Activated effector memory CD4-positive, alpha-beta T cell treated with Interleukin-2 at 50 U/mL for 16 hours (primary cell): ENCODE data around the gene CDR2.
"Not testable (repeated sequence)": the region's sequence is repeated elsewhere in the genome, so short reads cannot be mapped to it uniquely, and the experiment has no call there.

ENCODE experiments used
- DNase-seq: peaks from one replicate; pipeline ENCODE4 v3.0.0-alpha.2; 2020

CDR2 gene

DNA sequence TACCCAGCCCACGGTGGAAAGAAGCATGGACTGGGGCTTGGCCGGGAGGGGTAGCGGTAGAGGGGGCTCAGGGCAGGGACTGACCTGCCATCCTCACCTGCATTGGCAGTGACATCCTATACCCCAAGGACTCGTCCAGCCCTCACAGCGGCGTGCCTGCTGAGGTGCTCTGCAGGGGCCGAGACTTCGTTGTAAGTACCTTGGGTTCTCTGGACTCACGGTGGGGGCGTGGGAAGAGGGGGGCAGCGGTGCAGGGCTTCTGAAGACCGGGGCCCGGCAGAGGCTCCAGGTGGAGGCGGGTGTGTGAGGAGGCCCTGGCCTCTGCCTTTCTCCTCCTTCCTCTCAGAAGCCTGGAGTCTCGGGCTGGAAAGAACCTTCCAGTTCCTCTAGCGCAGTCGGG lies 51.7 kb downstream of the CDR2 start:
- DNase-seq, result no peak

DNA sequence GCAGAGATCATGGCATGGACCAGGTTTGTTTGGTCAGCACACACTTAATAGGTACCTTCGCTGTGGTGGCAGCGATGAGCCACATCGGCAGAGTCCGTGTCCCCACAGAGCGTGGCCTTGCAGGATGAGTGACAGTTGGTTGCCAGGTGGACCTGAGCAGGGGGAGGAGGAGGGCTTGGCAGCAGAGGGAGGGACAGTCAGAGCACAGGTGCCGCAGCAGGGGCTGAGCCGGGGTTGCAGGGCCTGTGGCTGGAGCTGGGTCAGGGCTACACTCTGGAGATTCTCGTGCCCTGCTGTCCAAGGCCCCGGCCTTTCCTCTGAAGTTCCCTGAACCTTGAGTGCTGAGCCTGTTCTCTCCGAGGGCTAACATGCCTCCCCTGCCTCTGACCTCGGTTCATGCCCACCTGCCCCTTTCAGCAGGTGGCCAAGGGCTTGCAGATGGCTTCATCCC lies 52.4 kb downstream of the CDR2 start:
- no peak for DNase-seq

DNA sequence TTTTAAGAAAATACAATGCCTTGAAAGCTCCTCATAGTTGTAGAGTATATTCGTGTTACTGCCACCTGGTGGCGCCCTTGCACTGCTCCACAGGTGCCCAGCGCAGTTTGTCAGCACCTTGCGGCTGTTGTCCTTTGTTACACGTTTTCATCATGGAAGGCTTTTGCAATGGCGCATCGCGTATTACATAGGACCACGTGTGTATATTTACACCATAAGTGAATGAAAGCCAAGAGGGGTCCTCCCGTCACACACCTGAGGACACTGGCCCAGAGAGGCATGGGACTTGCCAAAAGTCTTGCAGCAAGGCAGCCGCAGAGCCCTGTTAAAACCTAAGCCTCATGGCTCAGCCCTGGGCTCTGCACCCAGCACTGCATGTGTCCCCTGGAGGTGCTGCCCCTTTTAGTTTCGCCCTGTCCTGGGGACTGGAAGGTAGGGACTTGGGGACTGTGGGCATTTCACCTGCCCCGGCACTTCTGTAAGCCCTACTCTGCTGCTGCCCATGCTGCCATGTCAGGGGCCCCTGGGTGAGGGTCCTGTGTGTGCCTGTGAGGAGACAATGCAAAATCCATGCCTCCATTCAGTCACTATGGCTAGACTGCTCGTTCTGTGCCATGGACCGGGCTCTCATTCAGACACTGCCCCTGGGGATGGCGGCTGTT lies 52.9 kb downstream of the CDR2 start:
- peak; percentile 58 for DNase-seq

DNA sequence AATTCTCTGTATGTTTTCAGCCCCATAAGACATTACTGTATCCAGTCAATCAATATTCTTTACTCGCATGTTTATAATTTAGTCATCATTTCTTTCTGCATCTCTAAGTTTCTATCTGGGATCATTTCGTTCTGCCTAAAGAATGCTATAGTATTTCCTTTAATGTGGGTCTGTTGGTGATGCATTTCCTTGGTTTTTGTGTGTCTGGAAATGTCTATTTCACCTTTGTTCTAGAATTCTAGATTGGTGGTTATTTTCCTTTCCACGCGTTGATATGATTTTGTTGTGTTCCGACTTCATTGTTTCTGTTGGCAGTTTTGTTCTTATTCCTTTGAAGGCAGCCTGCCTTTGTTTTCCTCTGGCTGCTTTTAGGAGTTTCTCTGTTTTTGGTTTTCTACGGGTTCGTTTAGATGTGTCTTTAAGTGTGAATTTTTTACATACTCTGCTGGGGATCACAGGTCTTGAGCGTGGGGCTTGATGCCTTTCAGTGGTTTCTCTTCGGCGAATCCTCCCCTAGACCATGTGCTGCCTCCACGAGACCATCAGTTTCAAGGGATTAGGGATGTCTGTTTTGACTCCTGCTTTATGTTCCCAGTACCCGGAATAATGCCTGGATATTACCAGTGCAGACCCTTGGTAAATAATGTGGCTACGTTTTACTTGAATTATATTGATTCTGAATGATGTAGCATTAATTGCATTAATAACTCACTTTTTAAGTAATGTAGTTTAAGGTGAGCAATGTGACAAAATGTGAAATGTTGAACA lies 53.7 kb downstream of the CDR2 start:
- no peak for DNase-seq

DNA sequence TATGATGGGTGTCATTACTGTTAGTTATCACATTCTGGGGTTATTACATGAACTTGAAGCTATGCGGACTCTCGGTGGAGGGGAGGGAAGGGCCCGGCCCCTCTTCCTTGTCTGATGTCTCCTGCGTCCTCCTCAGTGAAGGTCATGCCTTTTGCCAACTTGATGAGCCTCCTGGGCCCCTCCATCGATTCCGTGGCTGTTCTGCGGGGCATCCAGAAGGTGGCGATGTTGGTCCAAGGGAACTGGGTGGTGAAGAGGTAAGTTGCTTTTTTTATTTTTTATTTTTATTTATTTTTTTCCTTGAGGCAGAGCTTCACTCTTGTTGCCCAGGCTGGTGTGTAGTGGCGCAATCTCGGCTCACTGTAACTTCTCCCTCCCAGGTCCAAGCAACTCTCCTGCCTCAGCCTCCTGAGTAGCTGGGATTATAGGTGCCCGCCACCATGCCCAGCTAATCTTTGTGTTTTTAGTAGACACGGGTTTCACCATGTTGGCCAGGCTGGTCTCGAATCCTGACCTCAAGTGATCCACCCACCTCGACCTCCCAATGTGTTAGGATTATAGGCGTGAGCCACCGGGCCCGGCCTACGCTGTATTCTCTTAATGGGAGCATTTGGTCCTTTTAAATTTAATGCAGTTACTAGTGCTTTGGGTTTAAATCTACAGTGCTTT lies 55.6 kb downstream of the CDR2 start:
- DNase-seq, result peak; percentile 39

DNA sequence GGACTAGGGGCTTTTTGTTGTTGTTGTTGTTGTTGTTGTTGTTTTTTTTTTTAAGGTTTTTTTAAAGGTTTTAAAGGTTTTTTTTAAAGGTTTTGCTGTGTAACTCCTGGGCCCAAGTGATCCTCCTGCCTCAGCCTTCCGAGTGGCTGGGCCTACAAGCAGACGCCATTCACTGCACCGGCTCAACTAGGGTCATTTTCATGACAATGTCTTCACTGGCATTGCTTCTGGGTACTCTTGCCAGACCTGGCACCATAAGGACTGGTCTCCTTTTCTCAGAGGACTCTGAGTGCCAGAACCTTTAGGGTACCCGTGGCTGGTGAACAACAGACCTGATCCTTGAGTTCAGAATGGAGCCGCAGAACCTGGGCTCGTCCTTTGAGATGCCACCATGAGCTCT lies 56.8 kb downstream of the CDR2 start:
- no peak for DNase-seq

DNA sequence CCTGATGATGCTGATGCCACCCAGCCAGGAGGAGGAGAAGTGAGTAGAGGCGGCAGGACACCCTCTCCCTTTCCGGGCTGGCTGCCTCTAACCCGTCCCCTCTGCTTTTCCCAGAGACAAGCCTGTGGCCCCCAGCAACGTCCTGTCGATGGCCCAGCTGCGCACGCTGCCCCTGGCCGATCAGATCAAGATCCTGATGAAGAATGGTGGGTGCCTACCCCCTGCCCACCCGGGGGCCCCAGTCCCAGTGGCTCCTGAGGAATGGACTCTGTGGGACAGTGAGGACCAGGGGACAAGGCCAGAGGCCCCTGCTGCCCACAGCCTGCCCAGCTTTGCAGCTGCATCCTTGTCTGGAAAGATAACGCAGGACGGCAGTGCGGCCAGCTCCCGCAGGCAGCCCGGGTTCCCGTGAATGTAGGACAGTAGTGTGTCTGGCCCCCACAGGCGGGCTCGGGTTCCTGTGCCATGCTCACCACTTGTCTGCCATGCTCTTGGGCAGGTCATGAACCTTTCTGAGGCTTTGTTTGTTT lies 57.4 kb downstream of the CDR2 start:
- DNase-seq, result no peak

DNA sequence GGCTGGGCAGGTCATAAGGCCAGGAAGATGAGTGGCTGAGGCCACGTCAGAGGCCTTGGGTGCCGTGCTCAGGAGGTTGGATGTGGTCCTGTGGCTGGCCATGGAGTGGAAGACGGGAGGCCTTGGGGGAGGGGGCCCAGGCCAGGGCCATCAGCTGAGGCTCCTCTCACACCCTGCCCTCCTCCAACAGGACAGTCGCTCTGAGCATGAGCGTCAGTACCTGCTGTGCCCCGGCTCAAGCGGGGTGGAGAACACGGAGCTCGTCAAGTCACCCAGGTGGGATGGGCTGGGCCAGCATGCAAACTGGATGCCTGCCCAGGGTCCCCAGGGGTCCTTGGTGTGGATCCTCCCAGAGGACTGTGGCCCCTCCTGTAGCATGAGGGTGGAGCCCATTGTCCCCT lies 58.0 kb downstream of the CDR2 start:
- DNase-seq, result no peak

DNA sequence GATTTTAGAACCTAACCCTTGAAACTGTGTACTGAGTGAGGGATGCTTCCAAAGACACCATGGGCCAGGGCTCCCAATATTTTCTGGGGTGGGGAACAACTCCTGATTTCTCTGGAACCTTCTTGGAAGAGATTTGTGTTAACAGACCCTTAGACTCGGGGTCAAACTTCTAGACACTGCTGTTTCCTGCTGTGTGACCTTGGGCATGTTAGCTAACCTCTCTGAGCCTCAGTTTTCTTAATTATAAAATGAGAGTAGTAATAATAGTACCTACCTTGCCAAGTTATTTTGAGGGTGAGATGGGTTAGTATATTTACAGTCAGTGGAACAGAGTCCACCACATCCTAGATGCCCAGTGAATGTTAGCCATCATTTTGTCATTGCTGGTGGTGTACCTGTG lies 58.4 kb downstream of the CDR2 start:
- DNase-seq, result no peak

DNA sequence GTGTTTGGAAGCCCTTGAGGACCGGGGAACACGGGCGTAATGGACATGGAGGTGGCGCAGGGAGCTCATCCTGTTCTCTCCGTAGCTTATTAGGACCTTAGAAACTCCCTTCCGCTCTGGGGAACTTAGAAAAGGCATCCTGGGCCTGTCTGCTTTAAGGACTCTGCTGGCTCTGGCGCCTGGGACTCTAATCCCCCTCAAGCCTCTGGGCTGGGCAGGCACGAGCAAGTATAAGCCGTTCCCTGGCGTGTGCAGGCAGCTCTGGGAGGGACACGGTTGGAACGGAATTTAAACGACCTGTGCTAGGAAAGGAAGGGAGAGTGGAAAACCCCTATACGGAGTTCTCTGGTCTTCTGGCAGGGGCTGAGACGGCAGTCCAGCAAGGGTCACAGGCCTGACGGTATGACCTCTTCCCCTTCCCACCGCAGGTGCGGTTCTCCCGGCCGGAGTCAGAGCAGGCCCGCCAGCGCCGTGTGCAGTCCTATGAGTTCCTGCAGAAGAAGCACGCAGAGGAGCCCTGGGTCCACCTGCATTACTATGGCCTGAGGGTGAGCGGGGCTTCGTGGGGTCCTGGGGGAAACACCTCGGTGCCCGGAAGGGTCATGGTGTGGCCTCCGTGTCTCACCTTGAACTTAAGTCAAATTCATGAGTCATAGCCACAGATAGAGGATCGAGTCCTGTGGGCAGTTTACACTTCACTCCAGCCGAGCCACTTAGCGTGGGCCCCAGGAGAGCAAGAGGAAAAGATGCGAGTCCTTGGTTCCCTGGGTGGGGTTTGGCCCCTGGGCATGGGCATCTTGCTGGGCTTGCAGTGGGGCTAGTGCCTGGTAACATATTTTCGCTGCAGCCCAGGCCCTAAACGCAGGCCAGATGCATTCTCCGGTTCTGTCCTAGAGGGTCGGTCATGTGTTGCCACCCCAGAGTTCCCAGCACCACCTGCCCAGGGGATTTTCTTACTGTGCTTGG lies 59.5 kb downstream of the CDR2 start:
- no peak for DNase-seq

DNA sequence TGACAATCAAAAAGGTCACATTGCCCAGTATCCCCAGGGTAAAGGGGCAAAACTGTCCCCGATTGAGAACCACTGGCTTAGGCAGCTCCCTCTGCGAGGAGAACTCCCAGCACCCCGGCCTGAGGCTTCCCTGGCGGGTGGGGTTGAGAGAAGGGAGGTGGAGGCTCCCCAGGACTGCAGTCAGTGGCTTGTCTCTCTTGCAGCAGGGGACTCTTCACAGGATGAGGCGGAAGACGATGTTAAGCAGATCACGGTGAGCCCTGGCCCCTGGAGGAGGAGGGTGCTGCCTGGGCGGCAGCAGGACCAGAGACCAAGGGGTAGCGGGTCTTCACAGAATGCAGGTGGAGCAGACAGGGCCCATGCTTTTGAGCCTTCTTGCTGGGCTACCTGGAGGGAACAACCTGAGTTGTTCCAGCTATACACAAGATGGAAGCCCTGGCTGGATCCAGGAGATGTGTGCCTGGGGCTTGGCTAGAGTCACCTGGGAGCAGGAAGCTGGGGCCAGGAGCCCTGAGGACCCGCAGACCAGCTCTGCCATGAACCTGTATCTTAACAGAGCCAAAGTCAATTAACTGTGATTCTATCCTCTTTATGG lies 60.4 kb downstream of the CDR2 start:
- DNase-seq, result no peak

DNA sequence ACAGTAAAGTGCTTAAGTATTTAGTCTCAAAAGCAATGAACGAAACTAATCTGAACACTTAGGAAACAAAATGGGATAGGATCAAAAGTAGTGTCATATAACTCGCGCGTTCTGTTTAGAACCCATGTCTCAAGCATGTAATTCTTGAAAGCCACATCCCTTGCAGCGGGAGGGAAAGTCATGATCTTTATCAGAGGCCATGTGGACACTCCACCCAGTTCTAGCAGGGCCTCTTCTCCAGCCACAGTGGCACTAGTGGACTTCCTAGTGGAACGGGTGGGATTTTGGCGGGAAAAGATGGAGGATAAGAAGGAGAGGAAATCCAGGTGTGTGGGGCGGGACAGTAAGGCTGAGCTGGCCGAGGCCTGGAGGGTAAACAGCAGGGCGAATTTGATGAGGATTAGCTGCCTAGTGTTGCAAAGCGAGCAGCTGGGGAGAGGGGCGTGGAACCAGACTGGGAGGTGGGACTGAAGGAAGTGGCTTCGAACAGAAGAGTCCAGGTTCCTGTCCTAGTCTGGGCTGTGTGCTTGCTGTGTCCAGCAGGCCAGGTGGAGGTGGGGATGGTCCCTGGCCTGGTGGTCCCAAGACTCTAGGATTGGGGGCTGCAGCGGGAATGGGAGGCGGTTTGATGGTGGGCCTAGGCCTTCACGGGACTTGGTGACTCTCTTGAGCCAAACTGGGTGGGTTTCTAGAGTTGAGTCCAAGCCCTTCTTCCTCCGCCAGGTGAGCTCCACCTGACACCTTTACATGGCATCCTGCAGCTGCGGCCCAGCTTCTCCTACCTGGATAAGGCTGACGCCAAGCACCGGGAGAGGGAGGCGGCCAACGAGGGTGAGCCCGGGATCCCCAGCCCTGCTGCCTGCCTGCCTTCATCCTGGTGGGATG lies 61.3 kb downstream of the CDR2 start:
- DNase-seq, result no peak

DNA sequence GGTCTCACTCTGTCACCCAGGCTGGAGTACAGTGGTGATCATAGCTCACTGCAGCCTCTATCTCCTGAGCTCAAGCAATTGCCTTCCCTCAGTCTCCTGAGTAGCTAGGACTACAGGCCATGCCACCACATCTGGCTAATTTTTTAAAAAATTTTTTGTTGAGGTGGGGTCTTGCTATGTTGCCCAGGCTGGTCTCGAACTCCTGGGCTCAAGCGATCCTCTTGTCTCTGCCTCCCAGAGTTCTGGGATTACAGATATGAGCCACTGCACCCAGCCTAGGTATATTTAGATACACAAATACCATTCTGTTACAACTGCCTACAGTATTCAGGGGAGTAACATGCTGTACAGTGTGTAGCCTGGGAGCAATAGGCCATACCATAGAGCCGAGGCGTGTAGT lies 62.9 kb downstream of the CDR2 start:
- no peak for DNase-seq

DNA sequence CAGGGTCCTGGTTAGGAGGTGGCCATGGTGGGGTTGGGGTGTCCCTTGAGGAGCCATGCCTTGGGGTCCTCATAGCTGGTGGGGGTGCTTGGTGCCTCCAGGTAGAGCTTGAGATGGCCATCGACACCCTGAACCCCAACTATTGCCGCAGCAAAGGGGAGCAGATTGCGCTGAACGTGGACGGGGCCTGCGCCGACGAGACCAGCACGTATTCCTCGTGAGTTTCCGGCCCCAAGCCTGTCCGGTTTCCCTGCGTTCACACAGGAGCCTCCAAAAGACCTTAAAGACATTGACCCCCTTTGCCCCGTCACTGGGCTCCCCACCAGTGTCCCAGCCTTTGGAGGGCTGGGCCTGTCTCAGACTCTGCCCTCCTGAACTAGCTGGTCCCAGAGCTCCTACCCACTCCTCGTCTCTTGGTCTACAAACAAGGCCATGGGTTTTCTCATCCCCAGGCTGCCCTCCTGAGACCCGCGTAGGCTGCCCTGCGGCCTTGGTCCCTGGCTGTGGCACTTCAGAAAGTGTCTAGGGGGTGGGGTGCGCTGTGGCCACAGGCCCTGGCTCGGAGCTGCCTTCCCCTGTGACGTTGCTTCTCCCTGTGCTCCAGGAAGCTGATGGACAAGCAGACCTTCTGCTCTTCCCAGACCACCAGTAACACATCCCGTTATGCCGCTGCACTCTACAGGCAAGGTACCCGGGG lies 65.4 kb downstream of the CDR2 start:
- DNase-seq, result no peak

DNA sequence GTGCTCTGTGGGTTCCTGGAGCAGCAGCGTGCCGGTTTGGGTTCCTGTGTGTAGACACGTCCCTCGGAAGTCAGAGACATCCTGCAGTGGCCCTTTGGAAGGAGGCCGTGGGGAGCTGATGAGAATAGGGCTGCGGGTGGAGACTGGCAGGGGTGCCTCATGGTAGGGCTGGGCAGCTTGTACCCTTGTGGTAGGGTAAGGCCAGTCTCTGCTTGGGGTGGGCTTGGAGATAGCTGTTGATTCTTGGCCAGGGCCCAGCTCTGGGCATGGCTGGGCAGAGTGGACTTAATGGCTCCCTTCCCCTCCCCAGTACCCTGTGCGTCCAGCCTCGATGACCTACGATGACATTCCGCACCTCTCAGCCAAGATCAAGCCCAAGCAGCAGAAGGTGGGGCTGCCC lies 66.6 kb downstream of the CDR2 start:
- no peak for DNase-seq

DNA sequence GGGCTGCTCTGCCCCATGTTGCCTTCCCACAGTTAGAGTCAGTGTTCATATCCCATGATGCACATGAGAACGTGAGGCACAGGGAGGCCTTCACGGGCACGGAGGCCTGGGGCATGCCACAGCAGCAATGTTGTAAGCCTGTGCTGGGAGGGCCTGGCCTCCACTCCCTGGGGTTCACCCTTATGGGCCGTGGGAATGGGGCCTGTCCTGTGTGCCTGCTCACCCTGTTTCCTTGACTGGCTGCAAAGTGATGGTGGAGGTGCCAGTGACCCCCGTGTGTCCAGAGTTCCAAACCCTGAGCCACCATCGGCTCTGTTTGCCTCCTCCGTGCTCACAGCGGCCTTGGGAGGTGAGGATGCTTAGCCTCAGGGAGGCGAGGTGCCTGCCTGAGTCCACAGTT lies 67.6 kb downstream of the CDR2 start:
- no peak for DNase-seq

DNA sequence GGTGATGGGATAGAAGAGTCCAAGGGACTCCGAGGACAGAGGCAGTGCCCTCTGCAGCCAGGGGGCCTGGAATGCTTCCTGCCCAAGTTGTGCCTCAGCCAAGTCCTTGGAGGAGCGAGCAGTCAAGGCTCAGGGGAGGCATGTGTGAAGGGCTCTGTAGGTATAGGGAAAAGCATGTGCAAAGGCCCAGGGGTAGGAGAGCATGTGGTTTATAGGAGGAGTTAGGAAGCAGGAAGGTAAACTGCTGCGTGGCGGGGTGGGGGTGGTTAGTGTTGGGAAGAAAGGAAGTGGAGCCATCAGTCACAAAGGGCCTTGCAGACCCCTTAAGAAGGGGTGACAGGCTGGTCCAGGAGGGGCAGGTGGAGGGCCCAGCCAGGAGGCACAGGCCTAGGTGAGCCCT lies 70.0 kb downstream of the CDR2 start:
- DNase-seq, result no peak

DNA sequence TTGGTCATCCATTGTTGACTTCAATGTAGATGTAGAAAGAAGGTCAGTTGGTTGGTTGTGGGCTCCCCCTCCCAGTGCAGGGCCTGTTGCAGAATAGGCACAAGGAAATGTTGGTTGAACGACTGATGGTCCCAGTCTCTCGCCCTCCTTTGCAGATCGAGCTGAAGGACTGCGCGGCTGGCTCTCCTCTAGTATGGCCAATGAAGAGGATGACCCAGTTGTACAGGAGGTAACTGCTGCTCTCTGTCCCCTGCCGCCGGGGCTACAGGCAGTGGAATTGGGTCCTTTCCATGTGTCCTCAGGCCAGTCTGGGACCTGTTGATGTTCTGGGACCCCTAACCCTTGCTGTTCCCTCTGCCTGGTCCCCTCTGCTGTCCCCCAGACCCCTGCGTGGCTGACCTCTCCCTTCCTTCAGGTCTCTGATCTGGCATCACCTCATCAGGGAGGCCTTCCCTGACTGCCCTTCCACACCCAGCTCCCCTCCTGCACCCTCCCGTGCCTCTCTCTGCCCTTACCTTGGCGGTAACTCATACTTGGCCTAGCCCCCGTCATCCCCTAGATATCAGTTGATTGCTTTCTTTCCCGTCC lies 71.5 kb downstream of the CDR2 start:
- no peak for DNase-seq

DNA sequence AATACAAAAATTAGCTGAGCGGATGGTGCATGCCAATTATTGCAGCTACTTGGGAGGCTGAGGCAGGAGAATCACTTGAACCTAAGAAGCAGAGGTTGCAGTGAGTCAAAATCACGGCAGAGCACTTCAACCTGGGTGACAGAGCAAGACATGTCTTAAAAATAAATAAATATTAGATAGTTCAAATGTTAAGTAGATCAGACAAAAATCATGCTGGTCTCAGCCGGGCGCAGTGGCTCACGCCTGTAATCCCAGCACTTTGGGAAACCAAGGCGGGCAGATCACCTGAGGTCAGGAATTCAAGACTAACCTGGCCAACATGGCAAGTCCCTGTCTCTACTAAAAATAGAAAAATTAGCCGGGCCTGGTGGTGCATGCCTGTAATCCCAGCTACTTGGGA lies 73.0 kb downstream of the CDR2 start:
- DNase-seq, result not testable (repeated sequence)

DNA sequence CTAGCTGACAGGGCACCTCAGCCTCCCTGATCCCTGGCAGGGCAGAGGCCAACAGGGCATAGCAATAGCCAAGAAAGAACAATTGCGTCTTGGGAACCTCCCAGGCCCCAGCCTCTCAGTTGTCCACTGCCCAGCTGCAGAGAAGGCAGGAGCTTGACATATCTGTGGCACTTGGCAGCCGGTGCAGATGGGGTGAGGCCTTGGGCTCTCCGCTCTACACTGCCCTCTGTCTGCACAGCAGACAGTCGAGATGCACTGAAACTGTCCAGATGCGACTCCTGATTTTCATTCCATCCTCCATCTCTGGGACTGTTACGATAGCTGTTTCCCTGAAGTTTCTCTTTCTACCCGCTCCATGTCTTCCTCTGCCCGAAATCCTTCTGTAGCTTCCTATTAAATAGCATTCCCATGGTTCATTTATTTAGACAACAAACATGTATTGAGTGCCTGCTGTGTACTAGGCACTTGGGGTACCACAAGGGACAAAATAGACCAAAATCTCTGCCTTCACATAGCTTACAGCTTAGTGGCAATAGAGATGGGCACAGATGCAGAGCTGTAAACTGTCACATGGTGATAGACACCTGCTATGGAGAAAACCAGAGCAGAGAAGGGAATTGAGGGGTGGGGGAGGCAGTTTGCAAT lies 73.9 kb downstream of the CDR2 start:
- DNase-seq, result peak; percentile 20
